HEK293T (cell line): ENCODE results near the gene SHANK3.

Experiments used
- BHLHE40 ChIP-seq: fragments of 450-650 bp; IDR thresholded peaks from 2 replicates; pipeline ENCODE4 v1.6.1; 2016; ENCODE audit warnings: mild to moderate bottlenecking, moderate library complexity, borderline replicate concordance
- ELF4 ChIP-seq: fragments of 450-650 bp; IDR thresholded peaks from 2 replicates; pipeline ENCODE4 v1.6.1; 2017; ENCODE audit warnings: antibody characterized with exemption
- FOXA1 ChIP-seq: fragments of 450-650 bp; IDR thresholded peaks from 2 replicates; pipeline ENCODE4 v1.6.1; 2016; ENCODE audit warnings: mild to moderate bottlenecking
- FOXK2 ChIP-seq: fragments of 450-650 bp; IDR thresholded peaks from 2 replicates; pipeline ENCODE4 v1.6.1; 2016; ENCODE audit warnings: mild to moderate bottlenecking
- FOXM1 ChIP-seq: fragments of 450-650 bp; IDR thresholded peaks from 2 replicates; pipeline ENCODE4 v1.6.1; 2017; ENCODE audit warnings: mild to moderate bottlenecking, borderline replicate concordance
- HDGF ChIP-seq: fragments of 450-650 bp; IDR thresholded peaks from 2 replicates; pipeline ENCODE4 v1.6.1; 2017; ENCODE audit warnings: antibody characterized with exemption, borderline replicate concordance
- L3MBTL2 ChIP-seq: fragments of 450-650 bp; conservative IDR thresholded peaks from 2 replicates; pipeline ENCODE4 v1.6.1; 2016; ENCODE audit warnings: mild to moderate bottlenecking
- LEF1 ChIP-seq: fragments of 450-650 bp; IDR thresholded peaks from 2 replicates; pipeline ENCODE4 v1.6.1; 2017; ENCODE audit warnings: mild to moderate bottlenecking, borderline replicate concordance
- NFRKB ChIP-seq: fragments of 450-650 bp; IDR thresholded peaks from 2 replicates; pipeline ENCODE4 v1.6.1; 2016; ENCODE audit warnings: mild to moderate bottlenecking, moderate library complexity
- SP1 ChIP-seq: fragments of 450-650 bp; IDR thresholded peaks from 2 replicates; pipeline ENCODE4 v1.6.1; 2017
- SUZ12 ChIP-seq: fragments of 450-650 bp; IDR thresholded peaks from 2 replicates; pipeline ENCODE4 v1.6.1; 2016; ENCODE audit warnings: mild to moderate bottlenecking
- TARDBP ChIP-seq: fragments of 450-650 bp; IDR thresholded peaks from 2 replicates; pipeline ENCODE4 v1.6.1; 2016
- ZNF384 ChIP-seq: fragments of 450-650 bp; IDR thresholded peaks from 2 replicates; pipeline ENCODE4 v1.6.1; 2016
- TF ChIP-seq, protein P1 (sequence below): fragments of 450-650 bp; IDR thresholded peaks from 2 replicates; pipeline ENCODE4 v1.6.1; 2016

DNA sequence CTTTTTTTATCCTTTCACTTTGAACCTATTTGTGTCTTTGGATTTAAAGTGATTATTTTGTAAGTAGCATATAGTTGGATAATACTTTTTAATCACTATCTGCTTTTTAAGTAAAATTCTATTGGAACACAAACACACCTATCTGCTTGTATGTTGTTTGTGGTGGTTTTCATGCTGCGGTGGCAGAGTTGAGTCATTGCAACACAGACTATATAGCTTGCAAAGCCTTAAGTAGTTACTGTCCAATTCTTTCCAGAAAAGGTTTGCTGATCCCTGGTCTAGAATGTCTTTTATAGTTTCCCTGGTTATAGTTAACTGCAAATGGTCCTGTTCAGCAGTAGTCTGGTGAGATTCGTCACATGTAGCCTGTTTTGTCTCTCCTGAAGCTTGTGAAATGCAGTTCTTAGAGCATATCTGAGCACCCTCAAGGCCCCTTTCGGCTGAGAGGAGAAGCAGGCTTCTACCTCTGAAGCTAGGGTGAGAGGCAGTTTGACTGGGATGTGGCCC is 21.5 kb downstream of the SHANK3 start:
- TF ChIP-seq TARDBP (no peak), SP1 (no peak), FOXK2 (no peak), FOXA1 (no peak), ELF4 (no peak), FOXM1 (no peak), ZNF384 (no peak), BHLHE40 (no peak), L3MBTL2 (no peak), HDGF (no peak), SUZ12 (no peak), LEF1 (no peak), NFRKB (no peak)
- TF ChIP-seq, protein P1, sequence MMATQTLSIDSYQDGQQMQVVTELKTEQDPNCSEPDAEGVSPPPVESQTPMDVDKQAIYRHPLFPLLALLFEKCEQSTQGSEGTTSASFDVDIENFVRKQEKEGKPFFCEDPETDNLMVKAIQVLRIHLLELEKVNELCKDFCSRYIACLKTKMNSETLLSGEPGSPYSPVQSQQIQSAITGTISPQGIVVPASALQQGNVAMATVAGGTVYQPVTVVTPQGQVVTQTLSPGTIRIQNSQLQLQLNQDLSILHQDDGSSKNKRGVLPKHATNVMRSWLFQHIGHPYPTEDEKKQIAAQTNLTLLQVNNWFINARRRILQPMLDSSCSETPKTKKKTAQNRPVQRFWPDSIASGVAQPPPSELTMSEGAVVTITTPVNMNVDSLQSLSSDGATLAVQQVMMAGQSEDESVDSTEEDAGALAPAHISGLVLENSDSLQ = no peak
